CD4-positive, CD25-positive, alpha-beta regulatory T cell (primary cell): Measurements from ENCODE around the gene RAD23A. TPM values are rescaled to one million over a fixed set of nuclear protein-coding genes. Genes with fewer than 3 reads are reported as not detected.

Experiments used
- ATAC-seq, 2 donors: fragments of 150-1000 bp; cut with Tn5 transposase; one replicate each; pipeline ENCODE4 v1.10.0; 2021; ENCODE audit warnings: low read depth in 2 of 2, moderate number of reproducible peaks in 2 of 2, moderate library complexity in 1 of 2
- DNase-seq, 3 donors: peaks; one replicate each; pipeline versions ENCODE4 v3.0.0 to v3.0.0-alpha.2; 2012 to 2022; ENCODE audit warnings: mixed read lengths in 1 of 3
- H3K27ac ChIP-seq: one replicate; pipeline ENCODE4 v1.7.0; 2013; ENCODE audit warnings: mild to moderate bottlenecking, low read length; ENCODE audit not compliant: insufficient read depth, poor library complexity, severe bottlenecking
- H3K27me3 ChIP-seq: one replicate; pipeline ENCODE4 v1.7.0; 2013; ENCODE audit warnings: low read length; ENCODE audit not compliant: control insufficient read depth, insufficient read depth
- H3K36me3 ChIP-seq: one replicate; pipeline ENCODE4 v1.7.0; 2013; ENCODE audit warnings: mild to moderate bottlenecking, low read length, moderate library complexity; ENCODE audit not compliant: control insufficient read depth, insufficient read depth
- H3K4me1 ChIP-seq: 2 replicates; pipeline ENCODE4 v1.7.0; 2013; ENCODE audit warnings: mild to moderate bottlenecking, low read length; ENCODE audit not compliant: insufficient read depth, control insufficient read depth, poor library complexity, severe bottlenecking
- H3K4me3 ChIP-seq: one replicate; pipeline ENCODE4 v1.7.0; 2013; ENCODE audit warnings: low read depth, mild to moderate bottlenecking, low read length, moderate library complexity
- H3K9me3 ChIP-seq, 2 experiments: 1 replicate in 1 of 2; 2 replicates in 1 of 2; pipeline ENCODE4 v1.7.0; 2013; ENCODE audit warnings: low read length in 2 of 2, mild to moderate bottlenecking in 1 of 2, moderate library complexity in 1 of 2; ENCODE audit not compliant: control insufficient read depth in 2 of 2
- H3K27ac Mint-ChIP-seq, 3 donors: one replicate each; pipeline ENCODE4 v1.8.0; 2020 to 2022; ENCODE audit warnings: mild to moderate bottlenecking in 3 of 3, mixed read lengths in 3 of 3, moderate library complexity in 2 of 3
- H3K27me3 Mint-ChIP-seq: one replicate; pipeline ENCODE4 v1.8.0; 2022; ENCODE audit warnings: mild to moderate bottlenecking, mixed read lengths
- H3K36me3 Mint-ChIP-seq: one replicate; pipeline ENCODE4 v1.8.0; 2020; ENCODE audit warnings: mixed read lengths
- H3K4me1 Mint-ChIP-seq, 4 donors: one replicate each; pipeline ENCODE4 v1.8.0; 2020 to 2022; ENCODE audit warnings: mixed read lengths in 4 of 4, mild to moderate bottlenecking in 1 of 4
- H3K4me3 Mint-ChIP-seq, 4 donors: one replicate each; pipeline ENCODE4 v1.8.0; 2020 to 2022; ENCODE audit warnings: mild to moderate bottlenecking in 4 of 4, mixed read lengths in 4 of 4, moderate library complexity in 3 of 4
- H3K9me3 Mint-ChIP-seq, 7 donors: one replicate each; pipeline ENCODE4 v1.8.0; 2020 to 2022; ENCODE audit warnings: mixed read lengths in 7 of 7, mild to moderate bottlenecking in 3 of 7, moderate library complexity in 2 of 7
- polyA plus RNA-seq, 4 donors: library from polyadenylated mRNA; unstranded; fragments of 300-500 nt; fragmentation: Illumina TruSeq; gene quantifications; one replicate each; pipeline ENCODE4 v1.2.3, GENCODE V29; 2021
- total RNA-seq: library from RNA; stranded (reverse); gene quantifications from one replicate; pipeline ENCODE4 v1.2.3, GENCODE V29; 2022

The RAD23A gene
- total and polyA plus RNA-seq, 5 donors from 2014 or later: 73.8 to 85.0 (median 80.9) TPM

DNA sequence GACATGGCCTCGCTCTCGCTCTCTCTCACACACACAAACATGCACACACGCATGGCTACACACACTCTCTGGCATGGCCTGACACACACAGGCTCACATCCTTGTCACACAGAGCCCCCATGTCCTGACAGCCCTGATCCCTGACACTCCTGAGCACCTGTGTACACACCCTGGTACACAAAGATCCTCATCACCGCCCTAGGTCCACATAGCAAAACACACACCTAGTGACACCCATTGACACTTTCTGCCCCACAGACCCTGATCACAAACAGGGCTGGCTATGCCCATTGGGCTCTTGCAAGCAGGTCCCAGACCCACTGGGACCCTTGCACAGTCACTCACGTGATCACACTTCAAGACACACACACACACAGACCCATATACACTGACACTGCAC is 45.6 kb downstream of the RAD23A start:
- Mint-ChIP-seq H3K27ac (peak overlapping the region in 1 of 3 donors; percentile 3), H3K9me3 (peaks cover 0 to 3% (median 0%) of the 10 kb centered on the region in 7 donors), H3K36me3 (no peaks in the 10 kb centered on the region), H3K4me1 (peaks cover 0 to 12% (median 3%) of the 10 kb centered on the region in 4 donors), H3K4me3 (no peak overlapping the region), H3K27me3 (peaks cover 20% of the 10 kb centered on the region)
- no peak for DNase-seq
- Histone ChIP-seq H3K36me3 (no peaks in the 10 kb centered on the region), H3K4me1 (peaks cover 4% of the 10 kb centered on the region), H3K9me3 (no peaks in the 10 kb centered on the region), H3K27me3 (peaks cover 3% of the 10 kb centered on the region), H3K27ac (no peak overlapping the region), H3K4me3 (no peak overlapping the region)
- ATAC-seq: no peak

- Mint-ChIP-seq H3K4me1 (peaks cover 0 to 17% (median 6%) of the 10 kb centered on the region in 4 donors), H3K36me3 (no peaks in the 10 kb centered on the region), H3K4me3 (no peak overlapping the region), H3K27me3 (peaks cover 17% of the 10 kb centered on the region), H3K9me3 (peaks cover 0 to 3% (median 0%) of the 10 kb centered on the region in 7 donors), H3K27ac (no peak overlapping the region)
- no peak overlapping the region for H3K27ac ChIP-seq
- peaks cover 3% of the 10 kb centered on the region for H3K27me3 ChIP-seq
- peaks cover 6% of the 10 kb centered on the region for H3K4me1 ChIP-seq
- ATAC-seq (no peak), DNase-seq (no peak)
- H3K36me3 ChIP-seq: no peaks in the 10 kb centered on the region
- H3K9me3 ChIP-seq: no peaks in the 10 kb centered on the region
- no peak overlapping the region for H3K4me3 ChIP-seq
These were observed 47.1 kb downstream of the RAD23A start for GRCh38 chr19:12992729-12993128.

DNA sequence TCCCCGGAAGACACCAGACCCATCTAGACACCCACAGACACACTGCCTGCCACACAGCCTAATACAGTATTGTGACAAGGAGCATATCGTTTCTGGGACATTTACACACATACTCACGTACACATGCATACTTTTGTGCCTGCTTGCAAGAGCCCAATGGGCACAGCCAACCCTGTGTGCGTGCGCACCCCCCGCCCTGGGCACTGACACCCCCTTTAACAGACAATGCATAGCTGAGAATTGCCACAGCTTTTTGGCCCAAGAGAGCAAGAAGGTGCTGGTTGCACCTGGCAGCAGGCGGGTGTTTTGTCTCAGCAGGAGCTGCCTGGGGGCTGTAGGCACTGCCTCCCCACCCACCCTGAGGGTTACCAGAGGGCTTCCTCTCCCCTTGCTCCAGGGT is 47.9 kb downstream of the RAD23A start:
- Histone ChIP-seq H3K9me3 (no peaks in the 10 kb centered on the region), H3K4me3 (no peak overlapping the region), H3K4me1 (peaks cover 6% of the 10 kb centered on the region), H3K27me3 (peaks cover 3% of the 10 kb centered on the region), H3K27ac (no peak overlapping the region), H3K36me3 (no peaks in the 10 kb centered on the region)
- no peak for DNase-seq
- Mint-ChIP-seq H3K4me1 (peaks cover 0 to 17% (median 6%) of the 10 kb centered on the region in 4 donors), H3K4me3 (peak overlapping the region; percentile 59 to 97 (median 74)), H3K27me3 (peaks cover 22% of the 10 kb centered on the region), H3K27ac (peak overlapping the region in 1 of 3 donors; percentile 35), H3K36me3 (peaks cover under 1% of the 10 kb centered on the region), H3K9me3 (peaks cover 0 to 3% (median 0%) of the 10 kb centered on the region in 7 donors)
- ATAC-seq: no peak

- Mint-ChIP-seq H3K36me3 (peaks cover 4% of the 10 kb centered on the region), H3K27ac (peak within 1 kb of the TSS in 2 of 3 donors; percentile 92), H3K4me1 (peaks cover 0 to 17% (median 6%) of the 10 kb centered on the region in 4 donors), H3K4me3 (peak within 1 kb of the TSS; percentile 89 to 97 (median 91)), H3K9me3 (peaks cover 0 to 3% (median 0%) of the 10 kb centered on the region in 7 donors), H3K27me3 (peaks cover 26% of the 10 kb centered on the region)
- Histone ChIP-seq H3K4me3 (peak within 1 kb of the TSS; percentile 62), H3K36me3 (no peaks in the 10 kb centered on the region), H3K27me3 (peaks cover 3% of the 10 kb centered on the region), H3K27ac (no peak within 1 kb of the TSS), H3K4me1 (peaks cover 6% of the 10 kb centered on the region), H3K9me3 (no peaks in the 10 kb centered on the region)
- DNase-seq (peak; percentile 34 to 42 (median 35)), ATAC-seq (peak; percentile 17 to 32)
These were observed 49.3 kb downstream of the RAD23A start, which contains the start of gene NFIX for GRCh38 chr19:12994701-12995595. NFIX (plus strand) TSS chr19:12995475; CDS start chr19:12995838, 363 bp downstream.

DNA sequence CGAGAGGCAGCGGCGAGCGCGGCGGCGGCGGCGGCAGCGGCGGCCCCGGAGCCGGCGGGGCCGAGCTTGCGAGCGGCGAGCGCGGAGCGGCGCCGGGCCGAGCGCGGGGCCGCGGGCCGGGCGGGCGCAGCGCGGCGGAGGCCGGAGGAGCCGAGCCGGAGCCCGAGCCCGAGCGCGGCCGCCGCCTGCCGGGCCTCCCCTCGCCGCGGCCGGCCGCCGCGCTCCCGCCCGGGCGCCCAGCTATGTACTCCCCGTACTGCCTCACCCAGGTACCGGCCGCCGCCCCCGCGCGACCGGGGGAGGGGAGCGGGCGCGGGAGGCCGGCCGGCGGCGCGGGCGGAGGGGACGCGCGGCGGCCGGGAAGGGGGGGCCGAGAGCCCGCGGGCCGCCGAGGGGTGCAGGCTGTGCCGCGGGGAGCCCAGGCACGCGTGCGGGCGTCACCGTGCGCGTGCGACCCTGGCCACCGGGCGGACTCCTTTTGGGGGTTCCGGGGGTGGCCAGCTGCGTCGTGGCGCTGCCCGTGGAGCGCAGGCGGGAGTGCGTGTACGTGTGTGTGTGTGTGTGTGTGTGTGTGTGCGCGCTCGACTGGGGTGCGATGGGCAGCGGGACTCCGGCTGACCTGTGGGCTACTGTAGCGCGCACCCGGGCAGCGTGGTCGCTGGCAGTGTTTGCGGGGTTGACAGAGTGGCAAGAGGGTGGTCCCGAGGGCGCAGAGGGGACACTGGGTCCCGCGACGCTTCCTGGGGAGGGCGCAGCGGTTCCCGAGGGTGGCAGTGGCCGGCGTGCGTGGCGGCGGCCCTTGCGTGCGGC is 50.1 kb downstream of the RAD23A start:
- Histone ChIP-seq H3K4me1 (peaks cover 6% of the 10 kb centered on the region), H3K27me3 (peaks cover 3% of the 10 kb centered on the region), H3K4me3 (no peak overlapping the region), H3K36me3 (no peaks in the 10 kb centered on the region), H3K27ac (no peak overlapping the region), H3K9me3 (no peaks in the 10 kb centered on the region)
- Mint-ChIP-seq H3K27ac (peak overlapping the region in 1 of 3 donors; percentile 92), H3K36me3 (peaks cover 4% of the 10 kb centered on the region), H3K27me3 (peaks cover 31% of the 10 kb centered on the region), H3K9me3 (peaks cover 0 to 3% (median 0%) of the 10 kb centered on the region in 7 donors), H3K4me1 (peaks cover 0 to 17% (median 6%) of the 10 kb centered on the region in 4 donors), H3K4me3 (peak overlapping the region in 3 of 4 donors; percentile 75 to 81 (median 76))
- no peak for ATAC-seq
- no peak for DNase-seq

- peaks cover 31% of the 10 kb centered on the region for H3K27me3 Mint-ChIP-seq
These were observed 50.9 kb downstream of the RAD23A start for GRCh38 chr19:12996406-12997094.

More at GRCh38 chr19:12996406-12997094, 50.9 kb downstream of the RAD23A start:
- Mint-ChIP-seq H3K36me3 (peaks cover 4% of the 10 kb centered on the region), H3K27ac (no peak overlapping the region), H3K9me3 (peaks cover 0 to 3% (median 0%) of the 10 kb centered on the region in 7 donors), H3K4me3 (peak overlapping the region; percentile 60 to 79 (median 72)), H3K4me1 (peaks cover 0 to 15% (median 6%) of the 10 kb centered on the region in 4 donors)
- Histone ChIP-seq H3K27ac (no peak overlapping the region), H3K4me1 (peaks cover 6% of the 10 kb centered on the region), H3K27me3 (peaks cover 3% of the 10 kb centered on the region), H3K36me3 (no peaks in the 10 kb centered on the region), H3K4me3 (no peak overlapping the region), H3K9me3 (no peaks in the 10 kb centered on the region)
- DNase-seq: no peak
- ATAC-seq: no peak
